GM12874 (cell line): ENCODE measurements around the gene PLA2G2C.

Experiments used
- TF ChIP-seq, protein P1 (sequence below): IDR thresholded peaks from 2 replicates; pipeline ENCODE4 v1.5.1; 2011; ENCODE audit warnings: low read depth, mild to moderate bottlenecking, control low read depth, low read length, moderate library complexity; ENCODE audit not compliant: insufficient read depth

PLA2G2C gene

DNA sequence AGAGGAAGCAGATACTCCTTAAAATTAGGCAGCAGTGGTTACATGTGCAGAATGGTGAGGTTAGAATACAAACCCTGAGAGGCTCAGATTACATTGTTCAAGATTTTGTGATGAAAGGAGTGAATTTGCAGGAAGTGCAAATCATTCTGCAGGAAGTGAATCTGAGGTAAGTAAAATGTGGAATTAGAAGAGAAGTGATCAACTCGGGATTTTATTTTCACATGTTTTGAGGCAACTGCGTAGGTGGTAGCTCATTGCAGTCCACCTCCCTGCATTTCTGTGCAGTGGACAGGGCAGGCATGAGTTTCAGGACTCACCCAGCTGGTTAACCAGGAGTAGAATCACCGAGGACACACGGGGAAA lies 2.1 kb upstream of the PLA2G2C start:
- TF ChIP-seq, protein P1, sequence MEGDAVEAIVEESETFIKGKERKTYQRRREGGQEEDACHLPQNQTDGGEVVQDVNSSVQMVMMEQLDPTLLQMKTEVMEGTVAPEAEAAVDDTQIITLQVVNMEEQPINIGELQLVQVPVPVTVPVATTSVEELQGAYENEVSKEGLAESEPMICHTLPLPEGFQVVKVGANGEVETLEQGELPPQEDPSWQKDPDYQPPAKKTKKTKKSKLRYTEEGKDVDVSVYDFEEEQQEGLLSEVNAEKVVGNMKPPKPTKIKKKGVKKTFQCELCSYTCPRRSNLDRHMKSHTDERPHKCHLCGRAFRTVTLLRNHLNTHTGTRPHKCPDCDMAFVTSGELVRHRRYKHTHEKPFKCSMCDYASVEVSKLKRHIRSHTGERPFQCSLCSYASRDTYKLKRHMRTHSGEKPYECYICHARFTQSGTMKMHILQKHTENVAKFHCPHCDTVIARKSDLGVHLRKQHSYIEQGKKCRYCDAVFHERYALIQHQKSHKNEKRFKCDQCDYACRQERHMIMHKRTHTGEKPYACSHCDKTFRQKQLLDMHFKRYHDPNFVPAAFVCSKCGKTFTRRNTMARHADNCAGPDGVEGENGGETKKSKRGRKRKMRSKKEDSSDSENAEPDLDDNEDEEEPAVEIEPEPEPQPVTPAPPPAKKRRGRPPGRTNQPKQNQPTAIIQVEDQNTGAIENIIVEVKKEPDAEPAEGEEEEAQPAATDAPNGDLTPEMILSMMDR, result no peak

DNA sequence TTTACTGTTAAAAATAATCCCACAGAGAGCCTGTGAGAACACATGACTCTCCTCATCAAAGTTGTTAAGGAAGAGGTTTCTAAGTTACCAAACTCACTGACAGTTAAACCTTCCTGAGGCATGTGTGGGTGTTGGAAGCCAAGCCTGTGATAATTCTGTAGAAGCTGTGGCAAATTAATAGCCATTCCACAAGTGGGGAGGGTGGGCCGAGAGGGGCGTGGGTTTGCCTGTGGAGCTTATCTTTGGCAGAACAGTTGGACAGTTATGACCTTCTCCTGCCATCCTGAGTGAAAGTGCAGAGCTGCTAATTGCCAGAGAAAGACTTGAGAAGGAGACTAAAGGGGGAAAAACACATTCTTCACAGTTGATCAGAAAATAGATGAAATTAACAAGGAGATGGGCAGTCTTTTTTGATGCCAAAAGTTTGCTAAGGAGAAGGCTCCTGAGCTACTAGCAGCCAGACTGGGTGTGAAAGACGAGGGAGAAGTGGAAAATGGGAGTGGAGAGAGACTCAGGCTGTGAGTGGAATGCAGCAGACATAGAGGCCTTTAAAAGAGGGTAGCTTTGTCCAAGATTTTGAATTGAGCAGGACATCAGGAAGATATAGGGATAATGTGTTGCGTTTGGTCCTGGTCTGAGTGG lies 1.6 kb upstream of the PLA2G2C start:
- TF ChIP-seq, protein P1, result no peak

DNA sequence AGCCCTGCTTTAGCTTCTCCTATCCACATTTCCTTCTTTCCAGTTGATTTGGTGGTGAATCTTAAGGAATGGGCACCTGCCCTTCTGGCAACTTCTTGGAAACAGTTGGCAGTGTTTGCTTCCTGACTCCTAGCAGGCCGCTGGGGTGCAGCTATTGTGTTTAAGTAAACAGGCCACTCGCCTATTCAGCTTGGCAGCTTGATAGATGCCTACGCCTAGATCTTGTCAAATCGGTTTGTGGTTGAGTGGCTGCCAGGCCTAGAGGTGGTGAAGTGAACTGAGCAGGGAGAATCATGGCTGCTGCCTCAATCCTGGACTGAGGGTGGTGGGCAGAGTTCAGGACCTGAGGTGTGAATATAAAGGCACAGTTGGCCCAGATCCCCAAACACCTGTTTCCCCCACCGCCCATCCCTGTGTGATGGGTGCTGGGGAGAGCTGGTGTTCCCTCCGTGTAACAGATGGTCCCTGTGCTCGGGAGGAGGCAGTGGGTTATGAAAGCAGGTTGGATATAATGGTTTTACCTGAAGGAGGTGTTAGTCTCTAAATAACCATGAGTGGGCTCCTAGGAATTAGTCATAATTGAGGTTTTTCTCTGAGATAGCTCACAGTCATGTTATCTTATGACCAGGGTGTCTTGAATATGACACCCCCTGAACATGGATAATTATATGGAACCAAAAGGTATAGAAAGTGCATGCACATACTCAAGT lies 940 bp upstream of the PLA2G2C start:
- TF ChIP-seq, protein P1, result no peak

DNA sequence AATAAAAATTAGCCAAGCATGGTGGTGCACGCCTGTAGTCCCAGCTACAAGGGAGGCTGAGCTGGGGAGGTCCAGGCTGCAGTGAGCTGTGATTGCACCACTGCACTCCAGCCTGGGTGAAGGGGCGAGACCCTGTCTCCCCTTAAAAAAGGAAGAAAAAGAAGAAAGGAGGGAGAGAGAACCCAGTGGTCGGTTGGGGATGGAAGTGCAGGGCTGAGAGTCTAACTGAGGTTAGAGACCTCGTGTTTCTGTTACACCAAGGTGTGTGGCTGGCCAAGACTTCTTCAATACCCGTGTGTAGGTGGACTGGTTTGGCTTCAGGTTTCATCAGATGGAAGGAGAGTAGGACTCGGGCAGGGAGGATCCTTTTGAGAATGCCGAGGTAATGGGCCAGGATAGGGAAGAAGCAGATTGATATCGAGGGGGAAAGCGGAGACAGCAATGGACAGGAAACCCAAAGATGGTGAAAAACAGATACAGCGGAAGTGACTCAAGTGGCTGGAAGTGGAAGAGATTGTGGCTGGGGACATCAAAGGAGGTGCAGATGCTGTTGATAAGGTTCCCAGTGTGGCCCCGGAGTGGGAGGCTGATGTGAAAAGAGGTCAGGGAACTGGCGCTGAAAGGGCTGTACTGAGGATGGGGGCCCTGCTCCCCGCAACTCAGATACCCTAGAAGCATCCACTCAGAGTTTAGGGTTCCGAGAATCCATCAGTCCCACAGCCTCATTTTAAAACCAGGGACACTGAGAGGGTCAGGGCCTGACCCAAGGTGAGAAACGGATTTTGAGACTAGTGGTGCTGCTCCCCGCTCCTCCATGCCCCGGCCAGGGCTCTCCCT lies 1.1 kb downstream of the PLA2G2C start:
- TF ChIP-seq, protein P1, result no peak

DNA sequence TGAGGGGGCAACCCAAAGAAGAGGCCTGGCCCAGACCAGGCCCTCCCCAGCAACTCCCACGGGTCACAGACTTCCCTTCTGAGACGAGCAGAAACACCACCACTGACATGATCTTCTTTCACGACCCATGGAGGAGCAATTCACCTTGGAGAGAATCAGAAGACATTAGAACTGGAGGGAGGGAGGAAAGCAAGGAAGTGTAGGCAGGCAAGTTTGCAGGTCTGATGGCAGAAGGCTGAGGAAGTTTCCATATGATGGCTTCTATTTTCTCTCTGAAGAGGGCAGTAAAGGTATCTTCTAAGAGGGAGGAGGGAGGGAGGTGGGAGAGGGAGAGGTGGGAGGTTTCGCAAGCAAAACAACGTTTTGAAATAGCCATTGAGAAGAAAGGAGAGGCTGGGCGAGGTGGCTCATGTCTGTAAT lies 1.8 kb downstream of the PLA2G2C start:
- TF ChIP-seq, protein P1, result no peak

DNA sequence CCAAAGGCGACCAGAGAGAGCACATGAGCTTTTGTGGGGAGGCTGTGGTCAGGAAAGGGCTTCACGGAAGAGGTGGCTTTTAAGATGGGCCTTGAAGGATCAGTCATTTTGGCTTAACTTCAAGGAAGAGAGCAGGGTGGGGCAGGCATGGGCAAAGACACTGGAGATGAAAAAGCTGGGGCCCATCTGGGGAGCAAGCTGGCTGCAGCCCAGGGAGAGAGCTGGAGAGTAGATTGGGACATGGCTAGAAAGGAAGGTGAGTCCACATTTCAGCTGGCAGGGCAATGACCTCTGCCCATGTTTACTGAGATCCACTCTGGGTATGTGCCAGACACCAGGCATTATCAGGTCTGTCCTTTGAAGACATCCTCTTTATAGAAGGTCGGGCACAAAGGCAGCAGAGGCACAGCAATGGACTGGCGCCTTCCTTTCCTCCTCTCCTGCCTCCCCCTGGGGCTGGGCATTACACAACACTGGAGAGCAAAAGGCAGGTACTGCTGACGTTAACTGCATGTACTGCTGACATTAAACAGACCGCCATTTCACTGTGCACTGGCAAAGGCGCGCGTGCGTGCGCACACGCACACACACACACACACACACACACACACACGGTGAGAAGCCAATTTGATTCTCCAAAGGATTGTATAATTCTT lies 2.6 kb downstream of the PLA2G2C start:
- TF ChIP-seq, protein P1, result no peak

DNA sequence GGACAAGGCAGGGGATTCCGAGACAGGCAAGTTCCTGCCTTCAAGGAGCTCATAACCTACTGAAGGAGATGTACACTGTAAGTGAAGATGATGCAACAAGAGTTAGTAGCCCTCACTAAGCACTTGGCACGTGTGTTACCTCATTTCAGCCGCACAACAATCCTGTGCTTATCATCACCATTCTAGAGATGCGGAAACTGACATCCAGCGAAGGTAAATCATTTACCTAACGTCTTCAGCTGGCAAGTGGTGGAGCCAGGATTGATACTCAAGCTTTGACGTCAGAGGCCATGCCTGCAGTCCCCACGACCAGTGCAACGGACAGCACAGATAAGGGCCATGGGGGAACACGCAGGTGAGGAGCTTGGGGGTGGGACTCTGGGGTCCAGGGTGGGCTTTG lies 3.3 kb downstream of the PLA2G2C start:
- TF ChIP-seq, protein P1, result no peak
